NCI-H510A treated with DMSO at 0.1 percent for 48 hours (cell line): Measurements from ENCODE around the gene ORAI3.
A peak's percentile ranks its signal among the peaks of the same experiment; 100 is the strongest.

ENCODE experiments used
- DNase-seq: peaks from one replicate; lab custom pipeline; 2025; lab: John Stamatoyannopoulos, UW

The ORAI3 gene

GRCh38 chr16:30971298-30971697 lies 22.4 kb downstream of the ORAI3 start:
- no peak for DNase-seq

GRCh38 chr16:30972872-30973271 lies 24.0 kb downstream of the ORAI3 start:
- DNase-seq = no peak

- no peak for DNase-seq
Observed at GRCh38 chr16:30974348-30974747, 25.5 kb downstream of the ORAI3 start.

- no peak for DNase-seq
Observed at GRCh38 chr16:30976486-30976885, 27.6 kb downstream of the ORAI3 start.

- DNase-seq = no peak
Observed at GRCh38 chr16:30977502-30977901, 28.6 kb downstream of the ORAI3 start.

- no peak for DNase-seq
Observed at GRCh38 chr16:30979170-30980022, 30.5 kb downstream of the ORAI3 start.

- DNase-seq = no peak
Observed at GRCh38 chr16:30980023-30980371, 31.1 kb downstream of the ORAI3 start.

- no peak for DNase-seq
Observed at GRCh38 chr16:30980434-30980833, 31.6 kb downstream of the ORAI3 start.

- DNase-seq = no peak
Observed at GRCh38 chr16:30980959-30981358, 32.1 kb downstream of the ORAI3 start.

- no peak for DNase-seq
Observed at GRCh38 chr16:30982548-30983288, 33.9 kb downstream of the ORAI3 start.

GRCh38 chr16:30983289-30983889 lies 34.5 kb downstream of the ORAI3 start:
- no peak for DNase-seq

GRCh38 chr16:30983898-30984610 lies 35.2 kb downstream of the ORAI3 start:
- no peak for DNase-seq

GRCh38 chr16:30984669-30985400 lies 36.0 kb downstream of the ORAI3 start, which contains the start of gene HSD3B7:
Gene HSD3B7 (plus strand): TSS chr16:30985207. CDS start chr16:30985659, 452 bp downstream.
- peak; percentile 92 for DNase-seq

- DNase-seq = peak; percentile 76
Observed at GRCh38 chr16:30985401-30986128, 36.7 kb downstream of the ORAI3 start.

- no peak for DNase-seq
Observed at GRCh38 chr16:30986129-30986991, 37.5 kb downstream of the ORAI3 start.

GRCh38 chr16:30987581-30988190 lies 38.8 kb downstream of the ORAI3 start:
- DNase-seq = no peak

- no peak for DNase-seq
Observed at GRCh38 chr16:30989469-30990047, 40.7 kb downstream of the ORAI3 start.

- no peak for DNase-seq
Observed at GRCh38 chr16:30990105-30990504, 41.2 kb downstream of the ORAI3 start.

GRCh38 chr16:30991052-30991451 lies 42.2 kb downstream of the ORAI3 start:
- no peak for DNase-seq
